ENCODE data around the gene CTSC.

The CTSC gene
- total RNA-seq, result 67.9 reads per million, percentile 75 among the genes with 10 or more reads in this experiment

DNA sequence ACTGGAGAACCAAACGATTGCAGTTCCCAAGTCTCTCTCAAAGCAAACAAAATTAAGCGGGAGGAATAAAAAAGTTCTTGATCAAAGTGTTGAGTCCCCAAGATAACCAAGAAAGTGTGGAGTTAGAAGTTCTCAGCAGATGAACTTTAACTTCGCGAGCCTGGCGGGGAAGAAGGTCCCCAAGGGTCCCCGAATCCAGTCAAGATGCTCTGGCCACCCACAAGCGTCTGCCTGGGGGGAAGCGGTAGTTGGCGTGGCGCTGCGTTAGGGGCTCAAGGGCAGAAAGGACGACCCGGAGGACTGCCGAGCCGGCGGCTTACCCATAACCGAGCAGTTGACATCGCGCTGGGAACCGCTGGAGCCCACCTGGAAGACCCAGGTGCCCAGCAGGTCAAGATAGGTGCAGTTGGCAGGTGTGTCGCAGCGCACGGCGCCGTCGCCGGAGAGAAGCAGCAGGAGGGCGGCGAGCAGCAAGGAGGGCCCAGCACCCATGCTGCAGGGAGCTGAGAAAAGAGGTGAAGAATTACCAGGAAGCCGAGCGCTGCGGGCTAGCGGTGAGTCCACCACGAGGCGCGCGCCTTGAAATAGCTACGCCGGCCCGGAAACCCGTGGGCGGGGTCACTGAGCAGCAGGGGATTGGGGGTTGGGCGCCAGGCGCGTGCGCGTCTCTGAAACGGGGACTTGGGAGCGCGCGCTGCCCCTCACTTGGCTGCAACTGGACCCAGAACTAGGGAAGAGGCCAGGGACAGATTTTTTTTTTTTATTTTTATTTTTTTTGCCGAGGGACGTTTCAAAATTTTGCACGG lies at the start of gene CTSC:
TSS of gene CTSC (minus strand) at position 556 of the 806 bp plus-strand sequence. CDS start at position 492, 64 bp downstream.
- DNase-seq, result peak; percentile 79

DNA sequence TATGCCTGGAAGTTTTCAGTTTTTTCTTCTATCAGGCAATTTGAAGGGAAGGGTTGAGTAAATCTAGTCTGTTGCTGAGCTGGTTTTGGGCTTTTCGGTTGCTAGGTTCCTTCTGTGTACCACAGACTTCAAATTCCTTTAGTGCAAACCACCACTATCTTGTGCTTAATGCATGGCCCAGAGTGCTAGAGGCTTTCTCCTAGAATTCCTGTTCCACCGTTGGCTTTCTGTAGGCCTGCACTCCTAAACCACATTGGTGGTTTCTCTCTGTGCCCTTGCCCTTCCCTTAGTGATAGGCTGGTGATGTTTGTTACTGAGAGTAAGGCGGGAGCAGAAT lies 47.1 kb upstream of the CTSC start:
- DNase-seq, result no peak

DNA sequence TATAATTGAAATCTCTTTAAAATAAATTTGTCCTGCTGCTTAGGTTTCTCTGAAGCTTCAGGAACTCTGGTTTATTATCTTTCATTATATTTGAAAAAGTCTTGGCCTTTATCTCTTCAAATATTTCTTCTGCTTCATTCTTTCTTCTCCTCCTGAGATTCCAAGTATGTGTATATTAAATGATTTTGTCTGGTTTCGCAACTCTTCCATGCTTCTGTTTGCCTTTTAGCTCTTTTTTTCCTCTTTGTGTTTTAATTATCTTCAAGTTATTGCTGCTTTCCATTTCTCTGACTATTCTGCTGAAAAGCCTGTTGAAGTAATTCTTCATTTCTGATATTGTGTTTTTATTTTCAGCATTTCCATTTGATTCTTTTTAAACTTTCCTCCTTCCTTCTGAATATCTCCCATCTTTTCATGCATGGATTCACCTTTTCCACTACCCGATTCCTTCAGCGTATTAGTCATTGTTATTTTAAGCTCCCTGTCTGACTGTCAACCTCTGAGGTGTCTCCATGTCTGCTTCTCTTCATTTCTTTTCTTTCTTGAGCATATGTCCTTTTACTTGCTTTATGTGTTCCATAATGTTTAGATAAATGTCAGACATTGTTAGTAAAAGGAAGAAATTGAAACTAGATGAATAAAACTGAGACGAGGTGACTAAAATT lies 46.6 kb upstream of the CTSC start:
- DNase-seq, result no peak

DNA sequence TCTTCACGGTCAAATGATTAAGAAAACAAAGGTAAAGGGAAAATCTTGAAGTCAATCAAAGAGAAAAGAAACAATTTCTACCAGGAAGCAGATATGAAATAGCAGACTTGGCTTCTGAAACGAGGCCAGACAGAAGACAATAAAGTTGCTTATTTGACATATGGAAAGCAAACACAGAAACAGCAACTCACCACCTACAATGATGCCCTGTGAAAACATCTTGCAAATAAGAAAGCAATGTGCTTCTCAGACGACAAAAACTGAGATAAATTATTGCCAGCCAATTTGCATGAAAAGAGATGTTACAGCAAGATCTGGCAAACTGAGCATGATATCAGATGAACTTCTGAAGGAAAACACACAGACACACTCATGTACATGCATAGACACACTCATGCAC lies 45.9 kb upstream of the CTSC start:
- no peak for DNase-seq

DNA sequence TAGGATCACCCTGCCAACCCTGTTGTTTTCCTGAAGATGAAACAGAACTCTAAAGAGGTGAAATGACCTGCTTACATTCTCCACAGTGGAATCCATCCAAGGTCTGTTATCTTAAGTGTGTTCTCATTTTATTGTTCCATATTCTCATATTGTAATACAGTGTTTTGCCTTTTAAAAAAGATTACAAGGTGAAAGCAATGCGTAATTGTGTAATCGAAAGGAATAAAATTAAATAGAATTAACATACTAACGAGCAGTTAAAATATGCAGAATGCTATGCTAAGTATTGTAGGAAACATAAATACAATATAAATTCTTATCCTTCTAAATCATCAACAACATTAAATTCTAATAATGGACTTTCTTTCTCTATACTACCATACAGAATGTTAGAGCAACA lies 41.6 kb upstream of the CTSC start:
- no peak for DNase-seq

DNA sequence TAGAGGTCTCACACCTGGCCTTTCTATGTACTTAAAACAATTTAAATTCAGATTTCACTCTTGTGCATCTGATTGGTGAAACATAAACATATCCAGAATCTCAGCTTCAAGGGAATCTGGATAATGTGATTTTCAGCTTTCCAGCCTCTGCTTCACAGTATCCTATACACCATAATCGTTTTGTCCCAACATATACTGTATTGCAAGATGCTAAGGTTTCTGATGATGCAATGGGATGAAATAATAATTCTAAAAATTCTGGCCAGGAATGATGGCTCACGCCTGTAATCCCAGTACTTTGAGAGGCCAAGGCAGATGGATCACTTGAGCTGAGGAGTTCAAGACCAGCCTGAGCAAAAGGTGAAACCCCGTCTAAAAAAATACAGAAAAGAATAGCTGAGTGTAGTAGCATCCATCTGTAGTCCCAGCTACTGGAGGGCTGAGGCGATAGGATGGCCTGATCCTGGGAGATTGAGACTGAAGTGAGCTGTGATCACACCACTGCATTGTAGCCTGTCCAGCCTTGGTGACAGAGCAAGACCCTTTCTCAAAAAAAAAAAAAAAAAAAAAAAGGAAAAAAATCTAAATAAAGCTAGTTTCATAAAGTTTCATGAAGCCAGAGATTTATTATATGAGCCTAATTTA lies 41.0 kb upstream of the CTSC start:
- DNase-seq, result no peak

DNA sequence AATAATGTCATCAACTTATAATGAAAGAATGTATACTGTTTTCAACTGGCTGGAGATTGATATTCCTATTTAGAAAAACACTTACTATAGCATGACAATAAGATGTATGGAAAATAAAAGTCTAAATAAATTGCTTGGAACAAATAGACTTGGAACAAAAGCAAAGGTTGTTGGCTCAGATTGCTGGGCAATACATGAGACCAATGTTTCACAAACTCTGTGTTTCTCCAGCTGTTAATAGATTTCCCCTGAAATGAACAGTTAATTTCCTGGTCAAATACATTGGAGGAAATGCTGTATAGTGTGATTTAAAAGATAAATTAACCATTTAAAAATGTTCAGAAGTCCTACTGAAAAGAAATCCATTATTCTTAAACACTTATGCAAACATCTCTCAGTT lies 40.1 kb upstream of the CTSC start:
- DNase-seq, result no peak

DNA sequence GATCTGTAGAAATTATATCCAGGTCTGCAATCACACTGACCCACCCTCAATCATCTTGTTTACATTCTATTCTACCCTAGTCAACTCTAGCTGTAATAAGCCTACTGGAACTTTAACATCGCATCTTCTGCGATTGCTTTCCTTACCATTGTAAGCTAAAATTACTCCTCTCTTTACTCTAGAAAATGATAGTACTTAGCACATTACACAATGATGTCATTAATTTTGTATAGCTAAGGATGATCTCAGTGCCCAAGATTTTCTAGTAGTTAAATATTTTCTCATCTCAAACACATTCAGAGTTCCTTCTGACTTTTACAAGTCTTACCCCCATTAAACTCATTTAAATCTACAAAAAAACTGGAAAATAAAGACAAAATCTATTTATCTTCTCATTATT lies 39.6 kb upstream of the CTSC start:
- DNase-seq, result no peak

DNA sequence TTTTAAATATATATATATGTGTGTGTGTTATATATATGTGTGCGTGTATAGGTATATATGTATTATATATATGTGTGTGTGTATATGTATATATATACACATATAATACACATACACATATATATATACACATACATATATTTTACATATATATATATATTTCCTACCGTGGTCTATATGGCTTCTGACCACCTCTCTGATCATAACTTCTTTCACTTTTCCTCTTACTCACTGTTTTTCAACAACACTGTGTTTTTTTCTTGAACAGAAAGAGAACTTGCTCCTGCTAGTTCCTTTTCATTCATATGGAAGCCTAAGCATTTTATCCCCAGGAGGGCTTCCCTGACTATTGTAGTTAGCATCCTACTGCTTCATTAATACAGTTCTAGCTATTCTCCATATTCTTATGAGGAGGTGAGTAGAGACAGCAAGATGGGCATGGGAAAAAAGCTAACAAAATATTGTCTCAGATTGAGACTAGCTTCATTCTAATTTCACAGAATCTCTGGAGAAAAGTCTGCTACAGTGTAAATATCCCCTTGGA lies 38.5 kb upstream of the CTSC start:
- no peak for DNase-seq

DNA sequence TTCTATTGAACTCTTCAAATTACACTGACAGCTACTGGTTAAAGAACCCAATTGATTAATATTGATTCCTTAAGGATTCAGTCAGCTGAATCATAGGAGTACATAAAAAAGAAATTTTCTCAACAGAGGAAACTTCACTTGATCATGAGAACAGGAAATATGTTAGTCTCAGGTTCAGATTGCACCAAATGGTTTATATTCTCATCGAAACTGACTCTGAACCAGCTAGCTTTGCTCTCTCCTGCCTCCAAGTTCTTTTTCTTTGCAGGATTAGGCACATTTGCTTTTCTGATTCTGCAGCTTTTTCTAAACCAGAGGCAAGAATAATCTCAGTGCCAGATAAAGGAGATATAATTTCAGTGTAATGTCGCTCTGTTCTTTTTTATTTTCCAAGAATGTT lies 33.2 kb upstream of the CTSC start:
- DNase-seq, result no peak

DNA sequence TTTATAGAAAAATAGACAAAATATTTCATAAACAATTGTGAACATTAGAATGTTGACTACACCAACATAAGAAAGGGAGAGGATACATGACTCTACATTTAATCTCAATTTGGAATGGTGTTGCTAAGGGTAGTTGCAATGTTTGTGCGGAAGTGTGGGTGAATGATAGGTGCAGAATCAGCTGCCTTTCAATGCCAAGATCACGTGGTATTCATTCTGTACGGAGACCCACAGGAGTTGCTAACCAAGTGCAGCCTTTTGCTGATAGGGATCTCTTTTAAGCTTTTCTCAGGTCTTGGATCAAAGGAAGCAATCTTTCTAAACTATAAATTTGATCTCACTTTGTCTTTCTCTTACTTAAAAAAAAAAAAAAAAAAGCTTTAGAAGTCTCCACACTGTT lies 29.8 kb upstream of the CTSC start:
- no peak for DNase-seq

DNA sequence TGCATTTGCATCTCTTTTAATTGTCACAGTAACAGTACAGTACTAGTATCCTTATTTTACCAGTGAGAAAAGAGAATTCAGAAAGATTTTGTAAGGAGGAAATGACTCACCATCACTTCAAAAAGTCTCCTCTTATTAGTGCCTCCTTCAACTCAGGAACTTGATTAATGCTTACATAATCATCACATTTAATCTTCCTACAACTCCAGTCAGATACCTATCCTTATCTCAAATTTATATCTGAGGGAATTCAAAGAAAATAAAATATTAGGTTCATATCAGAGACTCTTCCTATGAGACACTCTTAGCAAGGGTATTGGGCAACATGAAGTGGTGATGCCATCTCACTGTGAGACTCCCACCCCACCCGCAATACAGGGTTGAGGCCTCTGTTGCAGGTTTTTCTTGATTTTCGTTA lies 26.1 kb upstream of the CTSC start:
- no peak for DNase-seq

DNA sequence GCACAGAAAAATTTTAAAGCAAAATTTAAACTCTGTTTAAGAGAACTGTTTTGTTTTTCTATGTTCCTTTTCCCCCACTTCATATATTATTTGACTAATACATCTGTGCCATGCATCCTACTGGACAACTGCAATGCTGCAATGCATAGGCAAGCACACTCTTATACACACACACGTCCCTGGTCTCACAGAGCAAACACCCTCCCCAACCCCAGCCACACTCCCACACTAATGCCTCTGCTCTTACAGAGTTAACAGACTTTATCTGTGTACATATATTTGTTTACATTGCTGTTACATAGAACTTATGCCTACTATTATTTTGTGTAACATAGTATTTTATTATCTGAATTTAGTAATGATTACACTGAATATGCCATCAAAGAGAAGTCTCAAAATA lies 25.5 kb upstream of the CTSC start:
- no peak for DNase-seq

DNA sequence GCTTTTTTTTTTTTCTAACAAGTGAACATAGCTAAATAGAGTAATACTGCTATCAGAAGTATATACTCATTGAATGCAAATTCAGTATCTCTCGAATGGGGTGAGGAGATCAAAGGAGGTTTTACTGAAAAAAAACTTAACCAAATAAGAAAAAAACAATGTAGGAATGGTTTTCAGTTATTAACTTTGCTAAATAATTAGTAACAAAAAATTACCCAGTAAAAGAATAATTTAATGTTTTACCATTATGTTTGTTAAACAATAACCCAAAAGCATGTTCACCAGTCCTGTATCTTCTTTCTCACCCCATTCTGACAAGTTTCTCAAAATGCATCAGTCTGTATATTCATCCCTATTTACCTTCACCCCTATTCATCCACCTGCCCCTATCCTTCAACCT lies 22.6 kb upstream of the CTSC start:
- DNase-seq, result no peak

DNA sequence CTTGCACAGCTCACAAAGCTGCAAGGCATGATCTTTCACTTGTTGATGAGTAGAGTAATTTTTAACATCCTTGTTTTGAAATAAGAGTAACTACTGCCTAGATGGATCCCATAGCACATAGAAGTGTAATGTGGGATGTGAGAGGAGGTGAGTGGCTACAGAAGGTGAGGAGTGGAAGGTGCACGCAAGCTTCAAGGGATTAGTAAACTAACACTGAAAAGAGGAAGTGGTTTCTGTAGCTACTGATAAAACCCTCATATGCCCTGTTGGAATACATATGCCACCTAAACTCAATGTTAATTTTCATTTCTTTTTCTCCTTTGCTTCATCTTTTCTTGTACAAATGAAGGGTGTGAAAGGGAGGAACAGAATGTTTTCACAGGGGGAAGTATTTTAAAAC lies 22.0 kb upstream of the CTSC start:
- DNase-seq, result no peak

DNA sequence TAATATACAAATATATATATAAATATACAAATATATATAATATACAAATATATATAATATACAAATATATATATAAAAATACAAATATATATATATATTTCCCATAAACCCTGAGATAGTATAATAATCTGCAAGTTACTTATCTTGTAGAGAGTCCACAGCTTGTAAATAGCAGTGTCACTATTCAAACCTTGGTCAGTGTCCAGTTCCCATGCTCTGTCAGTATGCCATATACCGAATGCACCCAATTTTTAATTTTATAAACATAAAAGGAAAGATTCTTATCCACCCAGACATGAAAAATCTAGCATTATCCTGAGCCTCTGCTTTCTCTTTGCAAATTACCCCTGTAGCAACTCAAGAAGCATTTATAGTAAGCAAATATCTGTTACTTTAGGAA lies 21.6 kb upstream of the CTSC start:
- DNase-seq, result no peak

DNA sequence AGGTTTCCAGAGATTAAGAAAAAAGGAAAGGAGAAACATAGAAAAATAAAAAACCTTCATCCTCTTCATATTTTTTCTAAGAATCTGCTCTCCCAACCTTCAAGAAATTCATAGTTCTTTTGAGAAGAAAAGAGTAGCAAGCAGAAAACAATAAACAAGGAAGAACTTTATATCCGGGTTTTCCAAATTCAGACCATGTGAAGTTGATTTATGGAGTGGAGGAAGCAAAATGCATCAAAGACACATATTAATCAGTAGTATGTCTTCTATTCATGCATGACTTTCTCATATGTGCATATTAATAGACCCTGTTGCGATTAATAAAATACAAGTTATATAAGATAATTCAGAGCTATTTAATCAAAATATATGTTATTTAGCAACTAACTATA lies 20.5 kb upstream of the CTSC start:
- no peak for DNase-seq

DNA sequence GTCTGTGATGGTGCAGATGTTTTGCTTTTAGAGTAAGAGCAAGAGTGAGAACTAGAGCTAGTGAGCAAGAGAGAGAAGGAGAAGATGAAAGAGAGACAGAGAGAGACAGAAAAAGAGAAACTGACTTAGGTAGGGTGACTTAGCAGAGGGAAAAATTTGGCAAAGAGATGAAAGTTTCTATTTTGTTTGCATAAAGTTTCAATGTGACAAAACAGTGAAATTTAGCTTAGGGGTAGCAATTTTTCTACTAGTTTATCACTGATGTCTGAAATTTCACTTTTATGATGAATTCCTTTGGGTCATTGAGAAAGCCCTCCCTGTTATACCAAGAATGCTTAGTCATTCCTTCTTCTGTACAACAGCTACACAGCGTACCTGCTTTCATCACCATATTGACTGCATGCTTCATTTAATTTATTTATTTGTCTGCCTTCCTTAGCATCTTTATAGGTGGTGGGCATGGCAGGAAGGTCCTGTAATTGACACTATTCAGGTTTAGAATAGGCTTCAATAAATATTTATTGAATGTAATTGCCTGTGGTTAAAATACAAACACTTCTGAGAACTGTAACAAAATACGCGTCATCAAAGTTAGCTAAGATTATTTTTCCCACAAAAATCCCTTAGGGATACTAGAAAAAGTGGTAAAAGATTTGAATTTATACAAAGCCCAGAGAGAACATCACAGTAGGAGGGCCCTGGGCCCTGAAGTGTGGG lies 19.9 kb upstream of the CTSC start:
- no peak for DNase-seq

DNA sequence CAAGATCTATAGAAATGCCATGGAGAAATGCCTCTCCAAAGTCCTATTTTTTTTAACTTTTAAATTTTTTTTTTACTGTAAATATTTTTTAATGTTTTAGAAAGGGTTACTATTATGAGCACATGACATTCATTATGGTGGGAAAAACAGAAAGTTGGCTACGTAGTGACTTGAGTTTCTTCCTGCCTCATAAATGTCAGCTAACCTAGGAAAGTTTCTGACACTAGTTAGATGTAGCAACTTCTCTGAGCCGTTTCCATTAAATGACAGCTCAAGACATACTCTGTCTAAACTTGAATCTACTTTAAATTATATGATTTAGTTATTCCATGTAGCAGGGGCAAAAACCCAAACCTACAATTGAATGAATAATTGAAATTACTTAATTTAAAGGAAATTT lies 18.4 kb upstream of the CTSC start:
- no peak for DNase-seq

DNA sequence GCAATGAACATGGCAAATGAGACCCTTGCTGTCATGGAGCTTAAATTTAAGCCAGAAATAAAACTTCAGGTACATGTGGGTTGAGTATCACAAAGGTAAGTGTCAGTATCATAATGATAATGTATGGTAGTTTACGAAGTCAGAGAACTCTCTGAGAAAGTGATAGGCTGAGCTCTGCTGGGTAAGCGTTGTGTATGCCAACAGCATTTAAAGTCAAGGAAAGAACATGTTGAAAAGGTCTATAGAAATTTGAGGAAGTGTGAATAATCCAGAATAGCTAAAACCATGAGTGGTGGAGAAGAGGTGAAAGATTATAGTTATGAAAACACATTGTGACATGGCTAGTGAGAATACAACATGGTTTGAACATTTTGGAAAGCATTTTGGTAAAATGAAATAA lies 17.4 kb upstream of the CTSC start:
- no peak for DNase-seq

DNA sequence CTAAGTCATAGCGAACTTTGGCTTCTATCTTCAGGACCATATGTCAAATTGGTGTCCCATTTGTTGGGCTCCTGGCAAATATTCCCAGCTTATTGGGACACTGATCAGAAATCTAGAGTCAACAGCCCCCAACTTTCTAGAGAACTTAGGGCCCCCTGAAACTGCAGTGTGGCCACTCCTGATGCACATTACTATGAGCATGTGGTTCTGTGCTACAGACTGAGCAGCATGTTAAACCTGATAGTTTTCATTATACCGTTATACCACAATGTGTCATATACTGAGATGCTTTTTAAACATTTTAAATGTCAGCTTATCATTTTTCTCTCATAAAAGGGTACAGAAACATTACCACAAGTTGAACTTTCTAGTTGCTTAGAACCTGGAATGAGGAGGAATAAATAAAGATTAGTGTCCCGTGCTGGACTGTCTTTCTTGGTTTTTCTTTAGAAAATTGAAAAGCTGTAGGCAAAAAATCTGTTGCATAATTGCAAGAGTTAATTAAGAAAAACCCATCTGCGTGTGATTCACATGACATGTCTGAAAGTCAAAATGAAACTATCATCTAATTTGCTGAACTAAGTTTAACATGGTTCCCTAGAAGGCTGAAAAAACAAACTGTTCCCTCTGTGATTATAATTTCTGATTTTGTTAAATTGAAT lies 16.4 kb upstream of the CTSC start:
- no peak for DNase-seq

DNA sequence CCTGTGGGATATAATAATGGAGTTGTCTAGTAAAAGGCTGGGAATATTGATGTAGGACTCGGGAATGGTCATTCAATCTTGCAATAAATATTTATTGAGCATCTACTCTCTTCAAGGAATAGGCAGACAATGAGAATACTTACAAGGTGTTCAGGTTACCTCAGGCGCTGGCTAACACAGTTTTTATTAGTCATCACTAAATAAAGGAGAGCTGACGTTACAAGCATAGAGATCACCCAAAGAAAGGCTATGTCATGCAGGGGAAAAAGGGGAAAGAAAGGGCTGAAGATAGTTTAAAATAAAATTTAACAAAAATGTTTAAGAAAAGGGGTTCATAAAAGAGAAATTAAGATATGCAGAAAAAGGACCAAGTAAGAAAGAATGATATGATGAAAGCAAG lies 15.8 kb upstream of the CTSC start:
- no peak for DNase-seq

DNA sequence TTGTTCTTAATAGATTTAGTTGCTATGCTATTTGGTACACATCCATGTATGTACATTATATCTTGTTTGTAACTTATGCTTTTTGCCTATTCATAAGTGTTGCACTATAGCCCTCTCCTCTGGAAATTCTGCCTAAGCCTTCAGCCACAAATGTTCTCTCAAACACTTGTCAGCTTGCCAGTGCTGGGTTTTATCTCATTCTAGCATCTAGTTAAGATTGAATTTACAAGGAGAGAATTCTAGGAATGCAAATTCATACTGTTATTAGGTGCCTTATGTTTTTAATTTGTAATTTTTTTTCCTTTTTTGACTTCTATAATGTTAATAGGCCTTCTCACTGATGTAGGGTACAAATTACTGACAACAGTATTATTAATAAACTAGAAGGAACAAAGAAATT lies 14.6 kb upstream of the CTSC start:
- no peak for DNase-seq

Data from effector CD4-positive, alpha-beta T cell (primary cell).